HepG2 (cell line): ENCODE data around the gene PLEKHM2. TPM values are rescaled to one million over a fixed set of nuclear protein-coding genes. Genes with fewer than 3 reads are reported as not detected.

Experiments
- ARID4A ChIP-seq: sonication (generic); formaldehyde crosslinking; IDR thresholded peaks from 2 replicates; pipeline ENCODE4 v1.5.0; 2020; ENCODE audit warnings: mild to moderate bottlenecking, missing genetic modification reagents, borderline replicate concordance
- ETS1 ChIP-seq: sonication (generic); formaldehyde crosslinking; IDR thresholded peaks from 2 replicates; pipeline ENCODE4 v1.4.0; 2020; ENCODE audit warnings: missing genetic modification reagents
- GLI4 ChIP-seq: sonication (generic); formaldehyde crosslinking; IDR thresholded peaks from 2 replicates; pipeline ENCODE4 v1.5.1; 2020; ENCODE audit warnings: missing genetic modification reagents, mild to moderate bottlenecking, moderate library complexity, borderline replicate concordance
- HNF4G ChIP-seq, 2 experiments: sonication (generic) in 1 of 2; formaldehyde crosslinking in 1 of 2; IDR thresholded peaks; 2 replicates each; pipeline versions ENCODE4 v1.4.0 to v1.6.1; 2011 to 2020; ENCODE audit warnings: borderline replicate concordance in 2 of 2, low read depth in 2 of 2, mild to moderate bottlenecking in 2 of 2, low read length in 1 of 2, missing genetic modification reagents in 1 of 2, moderate library complexity in 1 of 2
- IRF9 ChIP-seq: sonication (generic); formaldehyde crosslinking; IDR thresholded peaks from 2 replicates; pipeline ENCODE4 v1.8.0; 2022; ENCODE audit warnings: missing genetic modification reagents, mild to moderate bottlenecking, borderline replicate concordance
- ISL2 ChIP-seq: sonication (generic); formaldehyde crosslinking; IDR thresholded peaks from 2 replicates; pipeline ENCODE4 v1.5.0; 2020; ENCODE audit warnings: missing genetic modification reagents
- NKX3-1 ChIP-seq: sonication (generic); formaldehyde crosslinking; IDR thresholded peaks from 2 replicates; pipeline ENCODE4 v1.5.0; 2020; ENCODE audit warnings: missing genetic modification reagents
- POGZ ChIP-seq: sonication (generic); formaldehyde crosslinking; IDR thresholded peaks from 2 replicates; pipeline ENCODE4 v1.4.0; 2020; ENCODE audit warnings: mild to moderate bottlenecking, missing genetic modification reagents
- TMF1 ChIP-seq: sonication (generic); formaldehyde crosslinking; IDR thresholded peaks from 2 replicates; pipeline ENCODE4 v1.8.1; 2022; ENCODE audit warnings: low read depth, missing genetic modification reagents
- ZNF253 ChIP-seq: sonication (generic); formaldehyde crosslinking; IDR thresholded peaks from 2 replicates; pipeline ENCODE4 v1.8.0; 2022; ENCODE audit warnings: mild to moderate bottlenecking, missing genetic modification reagents, borderline replicate concordance
- polyA plus RNA-seq, 8 experiments: library from polyadenylated mRNA; depleted of rRNA in 3 of 8; stranded (reverse) in 7 of 8; unstranded in 1 of 8; fragments of >200 nt; fragmentation: Illumina TruSeq in 4 of 8; extraction: Trizol in 4 of 8; gene quantifications; 2 replicates each; pipeline versions ENCODE4 v1.2.1 to v1.2.3, GENCODE V29; 2011 to 2016; ENCODE audit warnings: low read depth in 4 of 8, missing spikeins in 1 of 8, mixed read lengths in 1 of 8; ENCODE audit not compliant: insufficient read depth in 1 of 8
- total RNA-seq, 5 experiments: library from RNA; depleted of rRNA; stranded (reverse); fragments of >200 nt; fragmentation: Illumina TruSeq; extraction: Trizol; gene quantifications; 2 replicates each; pipeline ENCODE4 v1.2.3, GENCODE V29; 2016; ENCODE audit warnings: low read depth in 1 of 5
- TF ChIP-seq, protein P1 (sequence below): sonication (generic); formaldehyde crosslinking; IDR thresholded peaks from 2 replicates; pipeline ENCODE4 v1.9.0; 2022; ENCODE audit warnings: missing genetic modification reagents, mild to moderate bottlenecking, borderline replicate concordance
- TF ChIP-seq, protein P2 (sequence below): sonication (generic); formaldehyde crosslinking; IDR thresholded peaks from 2 replicates; pipeline ENCODE4 v1.4.0; 2020; ENCODE audit warnings: missing genetic modification reagents, borderline replicate concordance
- TF ChIP-seq, protein P3 (sequence below): sonication (generic); formaldehyde crosslinking; conservative IDR thresholded peaks from 2 replicates; pipeline ENCODE4 v1.8.0; 2022; ENCODE audit warnings: missing genetic modification reagents

PLEKHM2 gene
- total and polyA plus RNA-seq, 2 of the 13 experiments (the other 11 are each of a cell fraction or from before 2014, with no cell fraction given), result 16.5 to 27.3 TPM

GRCh38 chr1:15734901-15735300 is 50.8 kb downstream of the PLEKHM2 start (continued):
- TF ChIP-seq, protein P1, sequence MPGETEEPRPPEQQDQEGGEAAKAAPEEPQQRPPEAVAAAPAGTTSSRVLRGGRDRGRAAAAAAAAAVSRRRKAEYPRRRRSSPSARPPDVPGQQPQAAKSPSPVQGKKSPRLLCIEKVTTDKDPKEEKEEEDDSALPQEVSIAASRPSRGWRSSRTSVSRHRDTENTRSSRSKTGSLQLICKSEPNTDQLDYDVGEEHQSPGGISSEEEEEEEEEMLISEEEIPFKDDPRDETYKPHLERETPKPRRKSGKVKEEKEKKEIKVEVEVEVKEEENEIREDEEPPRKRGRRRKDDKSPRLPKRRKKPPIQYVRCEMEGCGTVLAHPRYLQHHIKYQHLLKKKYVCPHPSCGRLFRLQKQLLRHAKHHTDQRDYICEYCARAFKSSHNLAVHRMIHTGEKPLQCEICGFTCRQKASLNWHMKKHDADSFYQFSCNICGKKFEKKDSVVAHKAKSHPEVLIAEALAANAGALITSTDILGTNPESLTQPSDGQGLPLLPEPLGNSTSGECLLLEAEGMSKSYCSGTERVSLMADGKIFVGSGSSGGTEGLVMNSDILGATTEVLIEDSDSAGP, result no peak
- TF ChIP-seq GLI4 (CRISPR knock-in tag), result no peak
- no peak for TF ChIP-seq NKX3-1 (CRISPR knock-in tag)
- no peak for TF ChIP-seq POGZ (CRISPR knock-in tag)
- TF ChIP-seq TMF1, result 0 out of 2 replicates have a peak, but pooled peaks have one; percentile 57
- TF ChIP-seq HNF4G (IDR thresholded peaks at IDR 0.05; ENCODE audit: borderline replicate concordance, low read depth, low read length), result peak; percentile 82
- peak; percentile 71; the same call in 1 of the 2 replicates for TF ChIP-seq HNF4G (CRISPR knock-in tag; IDR thresholded peaks at IDR 0.05; ENCODE audit: borderline replicate concordance, low read depth)
- TF ChIP-seq ARID4A (CRISPR knock-in tag), result peak; percentile 37; the same call in 1 of the 2 replicates
- TF ChIP-seq ISL2, result no peak
- no peak for TF ChIP-seq IRF9 (CRISPR knock-in tag)
- TF ChIP-seq, protein P2, sequence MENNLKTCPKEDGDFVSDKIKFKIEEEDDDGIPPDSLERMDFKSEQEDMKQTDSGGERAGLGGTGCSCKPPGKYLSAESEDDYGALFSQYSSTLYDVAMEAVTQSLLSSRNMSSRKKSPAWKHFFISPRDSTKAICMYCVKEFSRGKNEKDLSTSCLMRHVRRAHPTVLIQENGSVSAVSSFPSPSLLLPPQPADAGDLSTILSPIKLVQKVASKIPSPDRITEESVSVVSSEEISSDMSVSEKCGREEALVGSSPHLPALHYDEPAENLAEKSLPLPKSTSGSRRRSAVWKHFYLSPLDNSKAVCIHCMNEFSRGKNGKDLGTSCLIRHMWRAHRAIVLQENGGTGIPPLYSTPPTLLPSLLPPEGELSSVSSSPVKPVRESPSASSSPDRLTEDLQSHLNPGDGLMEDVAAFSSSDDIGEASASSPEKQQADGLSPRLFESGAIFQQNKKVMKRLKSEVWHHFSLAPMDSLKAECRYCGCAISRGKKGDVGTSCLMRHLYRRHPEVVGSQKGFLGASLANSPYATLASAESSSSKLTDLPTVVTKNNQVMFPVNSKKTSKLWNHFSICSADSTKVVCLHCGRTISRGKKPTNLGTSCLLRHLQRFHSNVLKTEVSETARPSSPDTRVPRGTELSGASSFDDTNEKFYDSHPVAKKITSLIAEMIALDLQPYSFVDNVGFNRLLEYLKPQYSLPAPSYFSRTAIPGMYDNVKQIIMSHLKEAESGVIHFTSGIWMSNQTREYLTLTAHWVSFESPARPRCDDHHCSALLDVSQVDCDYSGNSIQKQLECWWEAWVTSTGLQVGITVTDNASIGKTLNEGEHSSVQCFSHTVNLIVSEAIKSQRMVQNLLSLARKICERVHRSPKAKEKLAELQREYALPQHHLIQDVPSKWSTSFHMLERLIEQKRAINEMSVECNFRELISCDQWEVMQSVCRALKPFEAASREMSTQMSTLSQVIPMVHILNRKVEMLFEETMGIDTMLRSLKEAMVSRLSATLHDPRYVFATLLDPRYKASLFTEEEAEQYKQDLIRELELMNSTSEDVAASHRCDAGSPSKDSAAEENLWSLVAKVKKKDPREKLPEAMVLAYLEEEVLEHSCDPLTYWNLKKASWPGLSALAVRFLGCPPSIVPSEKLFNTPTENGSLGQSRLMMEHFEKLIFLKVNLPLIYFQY, result no peak
- TF ChIP-seq ZNF253 (CRISPR knock-in tag), result no peak
- TF ChIP-seq, protein P3, sequence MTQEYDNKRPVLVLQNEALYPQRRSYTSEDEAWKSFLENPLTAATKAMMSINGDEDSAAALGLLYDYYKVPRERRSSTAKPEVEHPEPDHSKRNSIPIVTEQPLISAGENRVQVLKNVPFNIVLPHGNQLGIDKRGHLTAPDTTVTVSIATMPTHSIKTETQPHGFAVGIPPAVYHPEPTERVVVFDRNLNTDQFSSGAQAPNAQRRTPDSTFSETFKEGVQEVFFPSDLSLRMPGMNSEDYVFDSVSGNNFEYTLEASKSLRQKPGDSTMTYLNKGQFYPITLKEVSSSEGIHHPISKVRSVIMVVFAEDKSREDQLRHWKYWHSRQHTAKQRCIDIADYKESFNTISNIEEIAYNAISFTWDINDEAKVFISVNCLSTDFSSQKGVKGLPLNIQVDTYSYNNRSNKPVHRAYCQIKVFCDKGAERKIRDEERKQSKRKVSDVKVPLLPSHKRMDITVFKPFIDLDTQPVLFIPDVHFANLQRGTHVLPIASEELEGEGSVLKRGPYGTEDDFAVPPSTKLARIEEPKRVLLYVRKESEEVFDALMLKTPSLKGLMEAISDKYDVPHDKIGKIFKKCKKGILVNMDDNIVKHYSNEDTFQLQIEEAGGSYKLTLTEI (CRISPR knock-in tag), result no peak
- no peak for TF ChIP-seq ETS1 (CRISPR knock-in tag)
